BE2C (cell line): ENCODE data around the gene PMM1. TPM values are rescaled to one million over a fixed set of nuclear protein-coding genes. Genes with fewer than 3 reads are reported as not detected.
"Not testable (repeated sequence)": the region's sequence is repeated elsewhere in the genome, so short reads cannot be mapped to it uniquely, and the experiment has no call there.

ENCODE experiments used
- DNase-seq: peaks from one replicate; pipeline ENCODE4 v3.0.0-alpha.2; 2020
- H3K27me3 ChIP-seq: fragments of 250-450 bp; sonication (Bioruptor Pico); 2 replicates; pipeline ENCODE4 v1.5.1; 2020; ENCODE audit warnings: mild to moderate bottlenecking
- H3K36me3 ChIP-seq: fragments of 250-450 bp; sonication (Bioruptor Pico); 2 replicates; pipeline ENCODE4 v1.5.1; 2020; ENCODE audit warnings: mild to moderate bottlenecking
- H3K4me1 ChIP-seq: fragments of 250-450 bp; sonication (Bioruptor Pico); 2 replicates; pipeline ENCODE4 v1.5.1; 2020
- H3K4me3 ChIP-seq: 2 replicates; pipeline ENCODE4 v1.5.1; 2011; ENCODE audit warnings: low read depth, low read length
- H3K9me3 ChIP-seq: fragments of 250-450 bp; sonication (Bioruptor Pico); 2 replicates; pipeline ENCODE4 v1.5.1; 2020
- polyA plus RNA-seq: library from polyadenylated mRNA; unstranded; fragments of >200 nt; gene quantifications from one replicate; pipeline ENCODE4 v1.2.1, GENCODE V29; 2012; ENCODE audit warnings: low read depth, missing spikeins; ENCODE audit not compliant: insufficient read length, insufficient read depth
- TF ChIP-seq, protein P1 (sequence below): IDR thresholded peaks from 2 replicates; pipeline ENCODE4 v1.5.1; 2012; ENCODE audit warnings: mild to moderate bottlenecking, low read depth, low read length

PMM1 gene
- polyA plus RNA-seq, result 22.3 TPM

DNA sequence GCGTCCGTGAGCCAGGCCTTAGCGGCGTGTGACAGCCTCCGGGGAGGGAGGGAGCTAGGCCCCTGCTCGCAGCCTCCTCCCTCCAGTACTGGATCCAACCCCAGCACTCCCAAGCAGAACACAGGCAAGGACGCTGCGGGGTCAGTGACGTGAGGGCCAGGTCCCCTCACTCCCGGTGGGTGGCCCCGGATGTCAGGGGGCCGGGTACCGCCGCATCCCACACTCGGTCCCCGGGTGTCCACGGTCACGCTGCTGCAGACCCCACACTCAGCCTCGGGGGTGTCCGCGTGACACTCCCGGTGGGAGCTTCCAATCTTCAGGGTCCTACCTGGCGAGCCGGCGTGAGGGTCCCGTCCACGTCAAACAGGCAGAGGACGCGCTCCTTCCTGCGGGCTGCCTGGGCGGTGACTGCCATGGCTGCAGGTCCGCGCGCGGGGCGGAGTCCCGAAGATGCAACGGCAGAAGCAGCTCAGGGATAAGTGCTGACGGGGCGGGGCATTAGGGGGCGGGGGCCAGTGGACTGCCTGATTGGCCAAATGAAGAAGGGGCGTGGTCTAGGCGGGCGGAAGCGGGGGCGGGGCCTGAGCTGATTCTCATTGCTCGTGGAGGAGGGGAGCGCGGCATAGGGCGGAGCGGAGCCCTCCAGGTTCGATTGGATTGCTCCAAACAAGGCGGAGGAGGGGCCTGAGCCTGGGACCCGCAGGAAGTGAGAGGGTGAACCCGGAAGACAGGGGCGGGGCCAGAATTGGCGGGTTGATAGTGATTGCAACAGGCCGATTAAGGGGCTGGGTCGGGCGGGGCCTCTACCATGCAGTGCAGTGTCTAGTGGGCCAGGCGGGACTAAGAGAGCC is at the start of gene PMM1:
PMM1 (minus strand) TSS at position 450 of the 851 bp plus-strand sequence; CDS start at position 415, 35 bp downstream.
- H3K36me3 ChIP-seq, result no peaks in the 10 kb centered on the region

DNA sequence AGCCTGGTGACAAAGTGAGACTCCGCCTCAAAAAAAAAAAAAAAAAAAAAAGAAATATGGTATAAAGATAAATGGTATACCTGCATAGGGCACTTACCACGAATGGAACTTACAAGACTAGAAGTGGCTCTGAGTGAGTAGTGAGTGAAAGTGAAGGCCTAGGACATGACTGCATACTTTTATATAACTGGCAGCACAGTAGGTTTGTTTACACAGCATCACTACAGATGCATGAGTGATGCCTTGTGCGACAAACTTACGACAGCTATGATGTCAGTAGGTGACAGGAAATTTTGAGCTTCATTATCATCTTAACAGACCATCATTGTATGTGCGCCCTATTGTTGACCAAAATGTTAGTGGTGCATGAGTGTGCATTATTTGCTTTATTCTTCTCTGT is 49.1 kb upstream of the PMM1 start:
- H3K9me3 ChIP-seq, result no peaks in the 10 kb centered on the region
- H3K4me3 ChIP-seq, result no peak overlapping the region
- H3K36me3 ChIP-seq, result peaks cover 93% of the 10 kb centered on the region
- H3K4me1 ChIP-seq, result no peaks in the 10 kb centered on the region
- DNase-seq, result no peak
- no peaks in the 10 kb centered on the region for H3K27me3 ChIP-seq
- TF ChIP-seq, protein P1, sequence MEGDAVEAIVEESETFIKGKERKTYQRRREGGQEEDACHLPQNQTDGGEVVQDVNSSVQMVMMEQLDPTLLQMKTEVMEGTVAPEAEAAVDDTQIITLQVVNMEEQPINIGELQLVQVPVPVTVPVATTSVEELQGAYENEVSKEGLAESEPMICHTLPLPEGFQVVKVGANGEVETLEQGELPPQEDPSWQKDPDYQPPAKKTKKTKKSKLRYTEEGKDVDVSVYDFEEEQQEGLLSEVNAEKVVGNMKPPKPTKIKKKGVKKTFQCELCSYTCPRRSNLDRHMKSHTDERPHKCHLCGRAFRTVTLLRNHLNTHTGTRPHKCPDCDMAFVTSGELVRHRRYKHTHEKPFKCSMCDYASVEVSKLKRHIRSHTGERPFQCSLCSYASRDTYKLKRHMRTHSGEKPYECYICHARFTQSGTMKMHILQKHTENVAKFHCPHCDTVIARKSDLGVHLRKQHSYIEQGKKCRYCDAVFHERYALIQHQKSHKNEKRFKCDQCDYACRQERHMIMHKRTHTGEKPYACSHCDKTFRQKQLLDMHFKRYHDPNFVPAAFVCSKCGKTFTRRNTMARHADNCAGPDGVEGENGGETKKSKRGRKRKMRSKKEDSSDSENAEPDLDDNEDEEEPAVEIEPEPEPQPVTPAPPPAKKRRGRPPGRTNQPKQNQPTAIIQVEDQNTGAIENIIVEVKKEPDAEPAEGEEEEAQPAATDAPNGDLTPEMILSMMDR, result no peak

More for the DNA sequence above, at the start of gene PMM1:
- no peaks in the 10 kb centered on the region for H3K27me3 ChIP-seq
- H3K9me3 ChIP-seq, result no peaks in the 10 kb centered on the region
- no peaks in the 10 kb centered on the region; the same call in 1 of the 2 replicates for H3K4me1 ChIP-seq
- TF ChIP-seq, protein P1, result no peak
- DNase-seq, result peak; percentile 100
- peak within 1 kb of the TSS; percentile 89 for H3K4me3 ChIP-seq

DNA sequence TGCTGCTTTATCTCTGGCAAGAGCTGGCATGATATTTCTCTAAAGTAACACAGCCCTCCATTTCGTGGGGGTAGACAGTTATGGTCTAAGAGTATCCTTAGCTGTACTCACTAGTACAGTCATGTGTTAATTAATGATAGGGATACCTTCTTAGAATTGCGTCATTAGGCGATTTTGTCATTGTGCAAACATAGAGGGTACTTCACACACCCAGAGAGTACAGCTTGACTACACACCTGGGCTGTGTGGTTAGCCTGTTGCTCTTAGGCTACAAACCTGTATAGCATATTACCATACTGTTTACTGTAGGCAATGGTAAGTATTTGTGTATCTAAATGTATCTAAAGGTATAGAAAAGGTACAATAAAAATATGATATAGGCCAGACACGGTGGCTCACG is 48.5 kb upstream of the PMM1 start:
- Histone ChIP-seq H3K27me3 (no peaks in the 10 kb centered on the region), H3K4me1 (no peaks in the 10 kb centered on the region), H3K4me3 (no peak overlapping the region), H3K9me3 (no peaks in the 10 kb centered on the region), H3K36me3 (peaks cover 96% of the 10 kb centered on the region)
- DNase-seq, result no peak
- TF ChIP-seq, protein P1, result no peak

DNA sequence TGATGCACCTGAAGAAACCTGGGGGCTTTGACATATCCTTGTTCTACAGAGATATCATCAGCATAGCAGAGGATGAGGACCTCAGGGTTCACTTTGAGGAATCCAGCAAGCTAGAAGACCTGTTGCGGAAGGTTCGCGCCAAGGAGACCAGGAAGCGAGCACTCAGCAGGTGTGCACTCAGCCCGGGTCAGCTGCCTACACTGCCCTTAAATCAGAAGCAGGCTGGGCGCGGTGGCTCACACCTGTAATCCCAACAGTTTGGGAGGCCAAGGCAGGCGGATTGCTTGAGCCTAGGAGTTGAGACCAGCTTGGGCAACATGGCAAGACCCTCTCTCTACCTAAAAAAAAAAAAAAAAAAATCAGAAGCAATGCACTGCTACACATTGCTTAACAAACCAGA is 48.0 kb upstream of the PMM1 start:
- not testable (repeated sequence) for DNase-seq, H3K27me3 ChIP-seq, H3K4me1 ChIP-seq, H3K4me3 ChIP-seq, H3K9me3 ChIP-seq
- peaks cover 92% of the 10 kb centered on the region for H3K36me3 ChIP-seq

DNA sequence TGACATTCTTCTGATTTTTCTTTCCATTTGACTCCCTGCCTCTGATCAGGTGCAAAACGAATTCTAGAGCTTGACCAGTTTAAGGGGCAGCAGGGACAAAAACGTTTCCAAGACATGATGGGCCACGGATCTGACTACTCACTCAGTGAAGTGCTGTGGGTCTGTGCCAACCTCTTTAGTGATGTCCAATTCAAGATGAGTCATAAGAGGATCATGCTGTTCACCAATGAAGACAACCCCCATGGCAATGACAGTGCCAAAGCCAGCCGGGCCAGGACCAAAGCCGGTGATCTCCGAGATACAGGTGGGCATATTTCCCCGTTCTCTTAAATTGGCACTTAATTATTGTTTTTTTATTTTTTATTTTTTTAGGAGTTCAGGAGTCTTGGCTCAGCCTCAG is 46.8 kb upstream of the PMM1 start:
- TF ChIP-seq, protein P1, result no peak
- no peaks in the 10 kb centered on the region for H3K27me3 ChIP-seq
- no peaks in the 10 kb centered on the region for H3K4me1 ChIP-seq
- no peak overlapping the region for H3K4me3 ChIP-seq
- no peaks in the 10 kb centered on the region for H3K9me3 ChIP-seq
- peaks cover 89% of the 10 kb centered on the region for H3K36me3 ChIP-seq
- no peak for DNase-seq

DNA sequence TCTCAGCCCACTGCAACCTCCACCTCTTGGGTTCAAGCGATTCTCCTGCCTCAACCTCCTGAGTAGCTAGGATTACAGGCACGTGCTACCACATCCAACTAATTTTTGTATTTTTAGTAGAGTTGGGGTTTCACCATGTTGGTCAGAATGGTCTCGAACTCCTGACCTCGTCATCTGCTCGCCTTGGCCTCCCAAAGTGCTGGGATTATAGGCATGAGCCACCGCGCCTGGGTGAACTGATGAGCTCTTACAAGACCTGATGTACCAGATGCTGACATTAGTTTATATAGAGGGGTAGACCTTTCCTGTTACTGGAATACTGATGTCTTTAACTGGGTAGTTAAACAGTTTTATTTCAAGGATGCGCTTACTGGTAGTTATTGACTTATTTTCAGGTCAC is 45.0 kb upstream of the PMM1 start:
- not testable (repeated sequence) for H3K9me3 ChIP-seq, H3K4me1 ChIP-seq, DNase-seq, H3K4me3 ChIP-seq, H3K27me3 ChIP-seq
- peaks cover 83% of the 10 kb centered on the region for H3K36me3 ChIP-seq

DNA sequence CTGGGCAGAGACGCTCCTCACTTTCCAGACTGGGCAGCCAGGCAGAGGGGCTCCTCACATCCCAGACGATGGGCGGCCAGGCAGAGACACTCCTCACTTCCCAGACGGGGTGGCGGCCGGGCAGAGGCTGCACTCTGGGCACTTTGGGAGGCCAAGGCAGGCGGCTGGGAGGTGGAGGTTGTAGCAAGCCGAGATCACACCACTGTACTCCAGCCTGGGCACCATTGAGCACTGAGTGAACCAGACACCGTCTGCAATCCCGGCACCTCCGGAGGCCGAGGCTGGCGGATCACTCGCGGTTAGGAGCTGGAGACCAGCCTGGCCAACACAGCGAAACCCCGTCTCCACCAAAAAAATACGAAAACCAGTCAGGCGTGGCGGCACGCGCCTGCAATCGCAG is 42.0 kb upstream of the PMM1 start:
- not testable (repeated sequence) for DNase-seq, H3K27me3 ChIP-seq, H3K4me3 ChIP-seq, H3K4me1 ChIP-seq, H3K9me3 ChIP-seq
- peaks cover 87% of the 10 kb centered on the region for H3K36me3 ChIP-seq

DNA sequence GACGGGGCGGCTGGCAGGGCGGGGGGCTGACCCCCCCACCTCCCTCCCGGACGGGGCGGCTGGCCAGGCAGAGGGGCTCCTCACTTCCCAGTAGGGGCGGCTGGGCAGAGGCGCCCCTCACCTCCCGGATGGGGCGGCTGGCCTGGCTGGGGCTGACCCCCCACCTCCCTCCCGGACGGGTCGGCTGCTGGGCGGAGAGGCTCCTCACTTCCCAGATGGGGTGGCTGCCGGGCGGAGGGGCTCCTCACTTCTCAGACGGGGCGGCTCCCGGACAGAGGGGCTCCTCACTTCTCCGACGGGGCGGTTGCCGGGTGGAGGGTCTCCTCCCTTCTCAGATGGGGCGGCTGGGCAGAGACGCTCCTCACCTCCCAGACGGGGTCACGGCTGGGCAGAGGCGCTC is 41.5 kb upstream of the PMM1 start:
- not testable (repeated sequence) for H3K4me1 ChIP-seq, H3K27me3 ChIP-seq, H3K4me3 ChIP-seq, DNase-seq, H3K9me3 ChIP-seq
- peaks cover 87% of the 10 kb centered on the region for H3K36me3 ChIP-seq
